Ovary (tissue), 3 donors: ENCODE results near the gene PRMT1.

Experiments used
- CTCF ChIP-seq, 3 donors: fragments of 450-650 bp in 2 of 3; fragments of 200-600 bp in 1 of 3; IDR thresholded peaks; one replicate each; pipeline versions ENCODE4 v1.5.1 to v1.8.0; 2016 to 2022; ENCODE audit warnings: antibody characterized with exemption in 3 of 3, mild to moderate bottlenecking in 1 of 3
- POLR2A ChIP-seq: fragments of 450-650 bp; IDR thresholded peaks from one replicate; pipeline ENCODE4 v1.6.1; 2017; ENCODE audit warnings: antibody characterized with exemption, mild to moderate bottlenecking, moderate library complexity
- donor health status: DM: no; HTN: no; CAD: no.

GRCh38 chr19:49665036-49665350 is 12.1 kb upstream of the PRMT1 start:
- TF ChIP-seq CTCF (IDR thresholded peaks at IDR 0.05) (no peak), POLR2A (no peak)
